PC-3 (cell line): ENCODE results near the gene GREM1.

ENCODE experiments used
- CTCF ChIP-seq: fragments of 300-600 bp; sonication (generic); conservative IDR thresholded peaks from 2 replicates; pipeline ENCODE4 v1.5.1; 2017; ENCODE audit warnings: antibody characterized with exemption, low read depth, mild to moderate bottlenecking, low read length
- EZH2 ChIP-seq: fragments of 300-600 bp; sonication (generic); IDR thresholded peaks from one replicate; pipeline ENCODE4 v1.6.1; 2017; ENCODE audit warnings: antibody characterized with exemption, mild to moderate bottlenecking, low read length; ENCODE audit not compliant: unreplicated experiment
- EZH2phosphoT487 ChIP-seq: fragments of 300-600 bp; sonication (generic); IDR thresholded peaks from 2 replicates; pipeline ENCODE4 v1.6.1; 2018; ENCODE audit warnings: mild to moderate bottlenecking, antibody characterized with exemption, low read length, borderline replicate concordance

- no peak for TF ChIP-seq CTCF
- TF ChIP-seq EZH2: no peak
- no peak for TF ChIP-seq EZH2phosphoT487
These were observed 5.6 kb downstream of the GREM1 start for GRCh38 chr15:32723171-32723948.
